ENCODE data around the gene TGFA.

The TGFA gene

GRCh38 chr2:70501728-70502127, 51.9 kb downstream of the TGFA start:
- POLR2A ChIA-PET (ENCODE audit: low non-redundant PET), result no interaction called here
- no peak for DNase-seq (ENCODE audit: low spot score)
- CTCF ChIA-PET, result interaction anchor here (0.6 kb wide), 1 partner anchor 10 kb away, joined by 3 read pairs; no protein-coding TSS in a partner anchor
- TF ChIP-seq, protein P1, sequence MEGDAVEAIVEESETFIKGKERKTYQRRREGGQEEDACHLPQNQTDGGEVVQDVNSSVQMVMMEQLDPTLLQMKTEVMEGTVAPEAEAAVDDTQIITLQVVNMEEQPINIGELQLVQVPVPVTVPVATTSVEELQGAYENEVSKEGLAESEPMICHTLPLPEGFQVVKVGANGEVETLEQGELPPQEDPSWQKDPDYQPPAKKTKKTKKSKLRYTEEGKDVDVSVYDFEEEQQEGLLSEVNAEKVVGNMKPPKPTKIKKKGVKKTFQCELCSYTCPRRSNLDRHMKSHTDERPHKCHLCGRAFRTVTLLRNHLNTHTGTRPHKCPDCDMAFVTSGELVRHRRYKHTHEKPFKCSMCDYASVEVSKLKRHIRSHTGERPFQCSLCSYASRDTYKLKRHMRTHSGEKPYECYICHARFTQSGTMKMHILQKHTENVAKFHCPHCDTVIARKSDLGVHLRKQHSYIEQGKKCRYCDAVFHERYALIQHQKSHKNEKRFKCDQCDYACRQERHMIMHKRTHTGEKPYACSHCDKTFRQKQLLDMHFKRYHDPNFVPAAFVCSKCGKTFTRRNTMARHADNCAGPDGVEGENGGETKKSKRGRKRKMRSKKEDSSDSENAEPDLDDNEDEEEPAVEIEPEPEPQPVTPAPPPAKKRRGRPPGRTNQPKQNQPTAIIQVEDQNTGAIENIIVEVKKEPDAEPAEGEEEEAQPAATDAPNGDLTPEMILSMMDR (conservative IDR thresholded peaks at IDR 0.05; ENCODE audit: low read depth), result no peak
- H3K27ac ChIP-seq, result no peak overlapping the region

- CTCF ChIA-PET, result interaction anchor here (0.6 kb wide), 4 partner anchors 10 to 54 kb away, joined by 3 to 4 read pairs (median 3); no protein-coding TSS in a partner anchor
- TF ChIP-seq, protein P1 (conservative IDR thresholded peaks at IDR 0.05; ENCODE audit: low read depth), result no peak
- POLR2A ChIA-PET (ENCODE audit: low non-redundant PET), result no interaction called here
- DNase-seq (ENCODE audit: low spot score), result no peak
- no peak overlapping the region for H3K27ac ChIP-seq
Observed at GRCh38 chr2:70501215-70501614, 52.4 kb downstream of the TGFA start.

DNA sequence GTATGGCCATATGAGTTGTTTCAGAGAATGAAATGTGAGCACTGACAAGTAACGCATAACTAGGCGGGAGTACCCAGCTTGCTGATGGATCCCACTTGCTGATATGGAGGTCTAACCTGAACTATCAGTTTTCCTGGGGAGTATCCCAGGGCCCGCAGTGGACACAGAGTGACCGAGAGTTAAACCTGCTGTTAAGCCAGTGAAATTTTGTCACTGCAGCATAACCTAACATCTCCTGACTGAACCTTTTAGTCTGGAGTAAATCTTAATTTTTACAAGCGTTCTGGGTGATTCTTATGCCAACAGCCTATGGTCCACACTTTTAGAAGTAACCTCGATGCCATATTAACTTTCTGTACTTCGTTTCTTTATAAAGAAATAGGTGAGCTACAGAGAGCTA, 54.4 kb downstream of the TGFA start:
- DNase-seq (ENCODE audit: low spot score), result no peak
- POLR2A ChIA-PET (ENCODE audit: low non-redundant PET), result no interaction called here
- no peak overlapping the region for H3K27ac ChIP-seq
- CTCF ChIA-PET, result interaction anchor here (0.6 kb wide), 1 partner anchor 933 kb away, joined by 5 read pairs; no protein-coding TSS in a partner anchor
- TF ChIP-seq, protein P1 (conservative IDR thresholded peaks at IDR 0.05; ENCODE audit: low read depth), result no peak

- POLR2A ChIA-PET (ENCODE audit: low non-redundant PET), result no interaction called here
- DNase-seq (ENCODE audit: low spot score), result no peak
- CTCF ChIA-PET, result no interaction called here
- TF ChIP-seq, protein P1 (conservative IDR thresholded peaks at IDR 0.05; ENCODE audit: low read depth), result no peak
- H3K27ac ChIP-seq, result no peak overlapping the region
Observed at GRCh38 chr2:70498528-70498927, 55.1 kb downstream of the TGFA start.

- no peak overlapping the region for H3K27ac ChIP-seq
- TF ChIP-seq, protein P1 (conservative IDR thresholded peaks at IDR 0.05; ENCODE audit: low read depth), result no peak
- peak; percentile 33 for DNase-seq (ENCODE audit: low spot score)
- ChIA-PET CTCF (interaction anchor here (0.8 to 1.2 kb wide), 3 partner anchors 119 to 146 kb away, joined by 3 to 5 read pairs (median 4); no protein-coding TSS in a partner anchor), POLR2A (ENCODE audit: low non-redundant PET) (no interaction called here)
Observed at GRCh38 chr2:70498054-70498453, 55.6 kb downstream of the TGFA start.

DNA sequence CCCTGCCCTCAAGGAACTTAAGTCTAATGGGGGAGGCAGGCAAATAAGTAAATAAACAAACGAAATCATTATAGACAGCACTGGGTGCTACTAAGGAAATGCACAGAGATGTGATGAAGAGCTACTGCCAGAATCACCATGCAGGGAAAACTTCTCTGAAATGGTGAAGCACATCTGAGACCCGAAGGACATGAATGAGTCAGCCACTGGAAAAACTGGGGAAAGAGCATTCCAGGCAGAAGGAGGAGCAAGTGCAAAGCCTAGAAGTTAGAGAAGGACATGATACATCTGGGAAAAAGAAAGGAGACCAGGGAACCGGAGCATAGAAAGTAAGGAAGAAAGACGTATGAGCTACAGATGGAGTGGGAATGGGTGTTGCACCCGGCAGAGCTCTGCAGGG, 56.8 kb downstream of the TGFA start:
- ChIA-PET POLR2A (ENCODE audit: low non-redundant PET) (no interaction called here), CTCF (interaction anchor here (1.1 to 1.2 kb wide), 2 partner anchors 120 to 124 kb away, joined by 3 to 4 read pairs; no protein-coding TSS in a partner anchor)
- TF ChIP-seq, protein P1 (conservative IDR thresholded peaks at IDR 0.05; ENCODE audit: low read depth), result no peak
- no peak overlapping the region for H3K27ac ChIP-seq
- no peak for DNase-seq (ENCODE audit: low spot score)
